Calu3 (cell line): ENCODE measurements around the gene LY6G5B. TPM values are rescaled to one million over a fixed set of nuclear protein-coding genes. Genes with fewer than 3 reads are reported as not detected.

Experiments
- Bru-seq: library from RNA; stranded (reverse); fragments of 400-500 nt; gene quantifications from one replicate; lab custom pipeline; 2021; lab: Mats Ljungman, UMichigan
- BruChase-seq, 2 experiments: library from RNA; stranded (reverse); fragments of 400-500 nt; gene quantifications; one replicate each; lab custom pipeline; 2021; lab: Mats Ljungman, UMichigan
- BruUV-seq: library from RNA; stranded (reverse); fragments of 400-500 nt; replicated peaks from 2 replicates; lab custom pipeline; 2021; lab: Mats Ljungman, UMichigan
- CTCF ChIA-PET: fragments of 300-600 bp; sonication (Branson Sonifier 250); formaldehyde crosslinking; loops from one replicate; lab custom pipeline; 2022; ENCODE audit warnings: antibody characterized with exemption; lab: Charles Lee
- DNase-seq: peaks from one replicate; pipeline ENCODE4 v3.0.0; 2022
- H3K27ac Mint-ChIP-seq: one replicate; pipeline ENCODE4 v1.8.0; 2022; ENCODE audit warnings: mixed read lengths; ENCODE audit not compliant: unreplicated experiment
- H3K27me3 Mint-ChIP-seq: one replicate; pipeline ENCODE4 v1.8.0; 2022; ENCODE audit warnings: mixed read lengths; ENCODE audit not compliant: unreplicated experiment
- H3K36me3 Mint-ChIP-seq: one replicate; pipeline ENCODE4 v1.8.0; 2022; ENCODE audit warnings: mild to moderate bottlenecking, moderate library complexity, mixed read lengths; ENCODE audit not compliant: insufficient read depth, unreplicated experiment
- H3K4me1 Mint-ChIP-seq: one replicate; pipeline ENCODE4 v1.8.0; 2022; ENCODE audit warnings: mild to moderate bottlenecking, low read depth, mixed read lengths; ENCODE audit not compliant: unreplicated experiment
- H3K4me3 Mint-ChIP-seq: one replicate; pipeline ENCODE4 v1.8.0; 2022; ENCODE audit warnings: mild to moderate bottlenecking, low read depth, moderate library complexity, mixed read lengths; ENCODE audit not compliant: unreplicated experiment
- H3K9me3 Mint-ChIP-seq: one replicate; pipeline ENCODE4 v1.8.0; 2022; ENCODE audit warnings: low read depth, mixed read lengths; ENCODE audit not compliant: unreplicated experiment
- CTCF ChIP-seq: fragments of 200-600 bp; IDR thresholded peaks from one replicate; pipeline ENCODE4 v1.8.0; 2022; ENCODE audit warnings: antibody characterized with exemption; ENCODE audit not compliant: unreplicated experiment
- intact Hi-C: fragments of 100-400 bp; cut with micrococcal nuclease; formaldehyde crosslinking; loops from one replicate; pipeline ENCODE4 v1.10.0; 2022; ENCODE audit not compliant: unreplicated experiment
- long read RNA-seq: library from polyadenylated mRNA; stranded (forward); transcript quantifications from one replicate; pipeline ENCODE4 v2.0.0, GENCODE V29; 2022
- total RNA-seq: library from RNA; stranded (reverse); gene quantifications from 2 replicates; pipeline ENCODE4 v1.2.3, GENCODE V29; 2022

The LY6G5B gene
- 44.6 and 45.1 TPM in 2 replicates for total RNA-seq
- percentile 94 among the genes with signal in this experiment for Bru-seq, nascent RNA
- percentile 96 among the genes with signal in this experiment for BruChase-seq, experiment 1, labeled RNA remaining after a 6-hour chase
- BruChase-seq, experiment 2, labeled RNA remaining after a 2-hour chase: percentile 99 among the genes with signal in this experiment
- long read RNA-seq, partial matches to known transcripts: 0 of 1 reads
- long read RNA-seq, other reads (novel, unspliced or antisense): 0 of 1 reads

GRCh38 chr6:31669676-31670075 lies at the start of gene LY6G5B:
Gene LY6G5B, plus strand, starts transcription at chr6:31669976. Its CDS starts 975 bp downstream, at chr6:31670951.
- Mint-ChIP-seq H3K4me3 (no peak within 1 kb of the TSS), H3K27ac (no peak within 1 kb of the TSS), H3K4me1 (peaks cover 22% of the 10 kb centered on the region), H3K27me3 (no peaks in the 10 kb centered on the region), H3K36me3 (peaks cover 92% of the 10 kb centered on the region), H3K9me3 (no peaks in the 10 kb centered on the region)
- DNase-seq: no peak
- no TSS peak for BruUV-seq
- TF ChIP-seq CTCF: no peak
- CTCF ChIA-PET: interaction anchor here (0.5 to 0.7 kb wide), 3 partner anchors 153 to 198 kb away, joined by 4 to 5 read pairs (median 4); no protein-coding TSS in a partner anchor
- intact Hi-C loops: no loop called here

GRCh38 chr6:31620586-31621319 lies 49.0 kb upstream of the LY6G5B start, which contains the start of gene PRRC2A:
Gene PRRC2A, plus strand, starts transcription at chr6:31620715. Its CDS starts 2,075 bp downstream, at chr6:31622790.
- Mint-ChIP-seq H3K36me3 (peaks cover 61% of the 10 kb centered on the region), H3K27me3 (peaks cover 14% of the 10 kb centered on the region), H3K27ac (peak within 1 kb of the TSS; percentile 87), H3K4me1 (peaks cover 13% of the 10 kb centered on the region), H3K9me3 (no peaks in the 10 kb centered on the region), H3K4me3 (peak within 1 kb of the TSS; percentile 84)
- no TSS peak for BruUV-seq
- CTCF ChIA-PET: interaction anchor here (0.6 to 2.9 kb wide), 5 partner anchors 17 to 115 kb away, joined by 3 to 15 read pairs (median 5); partner anchors contain the start of genes APOM and BAG6
- intact Hi-C loops: no loop called here
- DNase-seq: peak; percentile 89
- TF ChIP-seq CTCF: no peak

GRCh38 chr6:31621320-31621939 lies 48.3 kb upstream of the LY6G5B start:
- CTCF ChIA-PET: interaction anchor here (0.6 to 2.9 kb wide), 5 partner anchors 12 to 118 kb away, joined by 3 to 15 read pairs (median 4); partner anchors contain the start of gene BAG6
- H3K9me3 Mint-ChIP-seq: no peaks in the 10 kb centered on the region
- no peak for DNase-seq
- no peak for TF ChIP-seq CTCF
- H3K36me3 Mint-ChIP-seq: peaks cover 67% of the 10 kb centered on the region
- peak overlapping the region; percentile 84 for H3K4me3 Mint-ChIP-seq
- intact Hi-C loops: no loop called here
- H3K27ac Mint-ChIP-seq: peak overlapping the region; percentile 87
- peaks cover 13% of the 10 kb centered on the region for H3K4me1 Mint-ChIP-seq
- TSS peak; percentile 68 for BruUV-seq
- peaks cover 7% of the 10 kb centered on the region for H3K27me3 Mint-ChIP-seq

- Mint-ChIP-seq H3K36me3 (peaks cover 73% of the 10 kb centered on the region), H3K9me3 (no peaks in the 10 kb centered on the region), H3K4me1 (peaks cover 13% of the 10 kb centered on the region), H3K27ac (peak overlapping the region; percentile 87), H3K27me3 (peaks cover 1% of the 10 kb centered on the region), H3K4me3 (peak overlapping the region; percentile 84)
- BruUV-seq: no TSS peak
- CTCF ChIA-PET: interaction anchor here (0.8 to 2.9 kb wide), 5 partner anchors 12 to 117 kb away, joined by 3 to 15 read pairs (median 3); partner anchors contain the start of gene BAG6
- intact Hi-C loops: no loop called here
- TF ChIP-seq CTCF: no peak
- no peak for DNase-seq
Observed at GRCh38 chr6:31621991-31622390, 47.8 kb upstream of the LY6G5B start.
